Amniotic stem cell (primary cell): ENCODE results near the gene CBX4.

Source experiments
- DNase-seq: peaks from one replicate; lab custom pipeline; 2025; lab: John Stamatoyannopoulos, UW

The CBX4 gene

GRCh38 chr17:79839356-79840268, at the start of gene CBX4:
CBX4 (minus strand) TSS chr17:79839440; CDS start chr17:79839251, 189 bp downstream.
- DNase-seq: peak; percentile 81

GRCh38 chr17:79888009-79888540, 48.8 kb upstream of the CBX4 start:
- no peak for DNase-seq

- DNase-seq: no peak
Observed at GRCh38 chr17:79887451-79887991, 48.3 kb upstream of the CBX4 start.

GRCh38 chr17:79883202-79883601, 44.0 kb upstream of the CBX4 start:
- no peak for DNase-seq

- DNase-seq: no peak
Observed at GRCh38 chr17:79878329-79878947, 39.2 kb upstream of the CBX4 start.

GRCh38 chr17:79877041-79877440, 37.8 kb upstream of the CBX4 start:
- DNase-seq: no peak

GRCh38 chr17:79875511-79875910, 36.3 kb upstream of the CBX4 start:
- no peak for DNase-seq

- DNase-seq: no peak
Observed at GRCh38 chr17:79874329-79874981, 35.2 kb upstream of the CBX4 start.

- no peak for DNase-seq
Observed at GRCh38 chr17:79873583-79873982, 34.3 kb upstream of the CBX4 start.

GRCh38 chr17:79872762-79873161, 33.5 kb upstream of the CBX4 start:
- DNase-seq: no peak

GRCh38 chr17:79871131-79871530, 31.9 kb upstream of the CBX4 start:
- no peak for DNase-seq

- DNase-seq: no peak
Observed at GRCh38 chr17:79870540-79870939, 31.3 kb upstream of the CBX4 start.

GRCh38 chr17:79866791-79867518, 27.7 kb upstream of the CBX4 start:
- no peak for DNase-seq

GRCh38 chr17:79865351-79866210, 26.3 kb upstream of the CBX4 start:
- no peak for DNase-seq

- no peak for DNase-seq
Observed at GRCh38 chr17:79864617-79865250, 25.5 kb upstream of the CBX4 start.

- no peak for DNase-seq
Observed at GRCh38 chr17:79864147-79864546, 24.9 kb upstream of the CBX4 start.

GRCh38 chr17:79862771-79863440, 23.7 kb upstream of the CBX4 start:
- no peak for DNase-seq

- DNase-seq: no peak
Observed at GRCh38 chr17:79862238-79862637, 23.0 kb upstream of the CBX4 start.

GRCh38 chr17:79861413-79862216, 22.4 kb upstream of the CBX4 start:
- DNase-seq: no peak
